Measurements from ENCODE around the gene PRKN. TPM values are rescaled to one million over a fixed set of nuclear protein-coding genes. Genes with fewer than 3 reads are reported as not detected.
A peak's percentile ranks its signal among the peaks of the same experiment; 100 is the strongest.

The PRKN gene
- total RNA-seq, 2 donors from 2014 or later: 3.3 to 4.8 TPM

- no peak overlapping the region for H3K27ac Mint-ChIP-seq
- peaks cover 1% of the 10 kb centered on the region for H3K4me1 Mint-ChIP-seq
- Histone ChIP-seq H3K27ac (ENCODE audit: low read depth, low read length) (no peak overlapping the region), H3K9me3 (ENCODE audit: control insufficient read depth, low read length) (no peaks in the 10 kb centered on the region), H3K4me3 (ENCODE audit: low read length) (no peak overlapping the region), H3K36me3 (ENCODE audit: control insufficient read depth, insufficient read depth, low read length) (no peaks in the 10 kb centered on the region), H3K27me3 (ENCODE audit: control insufficient read depth, insufficient read depth, low read length, poor library complexity, severe bottlenecking) (no peaks in the 10 kb centered on the region), H3K9ac (ENCODE audit: extremely low read depth, low read length, poor library complexity, severe bottlenecking) (no peak overlapping the region), H3K4me1 (ENCODE audit: control insufficient read depth, insufficient read depth, low read length) (no peaks in the 10 kb centered on the region)
- H3K36me3 Mint-ChIP-seq (ENCODE audit: low read depth): no peaks in the 10 kb centered on the region
- 80% methylated on average over 1 to 11 of the region's 11 CpGs for WGBS, 2 experiments (ENCODE audit: insufficient coverage in 1 of 2, insufficient read length in 1 of 2)
- no peaks in the 10 kb centered on the region for H3K27me3 Mint-ChIP-seq (ENCODE audit: insufficient read depth)
- DNase-seq: peak; percentile 92
- TF ChIP-seq, protein P1, sequence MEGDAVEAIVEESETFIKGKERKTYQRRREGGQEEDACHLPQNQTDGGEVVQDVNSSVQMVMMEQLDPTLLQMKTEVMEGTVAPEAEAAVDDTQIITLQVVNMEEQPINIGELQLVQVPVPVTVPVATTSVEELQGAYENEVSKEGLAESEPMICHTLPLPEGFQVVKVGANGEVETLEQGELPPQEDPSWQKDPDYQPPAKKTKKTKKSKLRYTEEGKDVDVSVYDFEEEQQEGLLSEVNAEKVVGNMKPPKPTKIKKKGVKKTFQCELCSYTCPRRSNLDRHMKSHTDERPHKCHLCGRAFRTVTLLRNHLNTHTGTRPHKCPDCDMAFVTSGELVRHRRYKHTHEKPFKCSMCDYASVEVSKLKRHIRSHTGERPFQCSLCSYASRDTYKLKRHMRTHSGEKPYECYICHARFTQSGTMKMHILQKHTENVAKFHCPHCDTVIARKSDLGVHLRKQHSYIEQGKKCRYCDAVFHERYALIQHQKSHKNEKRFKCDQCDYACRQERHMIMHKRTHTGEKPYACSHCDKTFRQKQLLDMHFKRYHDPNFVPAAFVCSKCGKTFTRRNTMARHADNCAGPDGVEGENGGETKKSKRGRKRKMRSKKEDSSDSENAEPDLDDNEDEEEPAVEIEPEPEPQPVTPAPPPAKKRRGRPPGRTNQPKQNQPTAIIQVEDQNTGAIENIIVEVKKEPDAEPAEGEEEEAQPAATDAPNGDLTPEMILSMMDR (conservative IDR thresholded peaks at IDR 0.05): peak; percentile 75
- H3K9me3 Mint-ChIP-seq: no peaks in the 10 kb centered on the region
- H3K4me3 Mint-ChIP-seq: no peak overlapping the region
These were observed 1374.4 kb downstream of the PRKN start for GRCh38 chr6:161353208-161353613.

DNA sequence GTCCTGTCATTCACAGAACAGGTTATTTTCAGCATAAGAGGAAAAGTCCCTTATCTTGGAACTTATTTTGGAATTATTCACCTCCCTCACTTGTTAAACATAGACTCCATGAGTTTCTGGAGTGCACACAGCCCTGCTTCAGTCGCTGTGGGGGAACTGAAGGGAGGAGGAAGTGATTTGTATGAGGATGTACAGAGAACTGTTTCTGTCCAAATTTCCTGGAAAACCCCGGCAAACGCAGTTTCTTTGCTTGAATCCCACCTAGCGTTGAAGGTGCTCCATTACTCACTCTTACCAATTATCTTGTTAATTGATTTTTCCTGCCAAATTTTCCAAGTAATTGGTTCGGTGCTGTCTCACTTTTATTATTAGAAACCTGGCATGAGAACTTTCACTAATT is 1375.7 kb downstream of the PRKN start:
- Mint-ChIP-seq H3K4me1 (peaks cover 1% of the 10 kb centered on the region), H3K4me3 (no peak overlapping the region), H3K27me3 (ENCODE audit: insufficient read depth) (no peaks in the 10 kb centered on the region), H3K27ac (no peak overlapping the region), H3K36me3 (ENCODE audit: low read depth) (no peaks in the 10 kb centered on the region), H3K9me3 (no peaks in the 10 kb centered on the region)
- Histone ChIP-seq H3K27ac (ENCODE audit: low read depth, low read length) (no peak overlapping the region), H3K9ac (ENCODE audit: extremely low read depth, low read length, poor library complexity, severe bottlenecking) (no peak overlapping the region), H3K9me3 (ENCODE audit: control insufficient read depth, low read length) (no peaks in the 10 kb centered on the region), H3K4me3 (ENCODE audit: low read length) (no peak overlapping the region), H3K4me1 (ENCODE audit: control insufficient read depth, insufficient read depth, low read length) (no peaks in the 10 kb centered on the region), H3K36me3 (ENCODE audit: control insufficient read depth, insufficient read depth, low read length) (no peaks in the 10 kb centered on the region), H3K27me3 (ENCODE audit: control insufficient read depth, insufficient read depth, low read length, poor library complexity, severe bottlenecking) (no peaks in the 10 kb centered on the region)
- 95 to 100% methylated on average over 3 to 5 of the region's 5 CpGs for WGBS, 2 experiments (ENCODE audit: insufficient coverage in 1 of 2, insufficient read length in 1 of 2)
- no peak for DNase-seq
- TF ChIP-seq, protein P1 (conservative IDR thresholded peaks at IDR 0.05): no peak

DNA sequence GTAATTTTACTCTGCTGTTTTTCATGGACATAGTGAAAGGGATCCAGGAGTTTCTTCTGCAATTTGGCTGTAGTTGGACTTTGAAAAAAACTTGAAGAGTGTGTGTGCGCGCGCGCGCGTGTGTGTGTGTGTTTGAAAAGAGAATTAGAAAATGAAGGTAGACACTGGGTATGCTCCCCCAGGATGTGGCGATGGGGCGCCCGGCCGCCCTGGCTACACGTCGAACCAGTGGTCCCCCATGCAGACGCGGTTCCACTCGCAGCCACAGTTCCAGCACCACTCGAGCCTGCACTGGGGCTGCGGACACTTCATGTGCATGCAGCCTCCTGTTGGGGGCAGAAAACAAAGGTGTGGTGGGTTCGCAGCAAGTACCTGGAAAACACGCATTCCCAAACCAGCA is 1377.7 kb downstream of the PRKN start:
- Histone ChIP-seq H3K9me3 (ENCODE audit: control insufficient read depth, low read length) (no peaks in the 10 kb centered on the region), H3K27me3 (ENCODE audit: control insufficient read depth, insufficient read depth, low read length, poor library complexity, severe bottlenecking) (no peaks in the 10 kb centered on the region), H3K27ac (ENCODE audit: low read depth, low read length) (no peak overlapping the region), H3K4me3 (ENCODE audit: low read length) (no peak overlapping the region), H3K36me3 (ENCODE audit: control insufficient read depth, insufficient read depth, low read length) (no peaks in the 10 kb centered on the region), H3K9ac (ENCODE audit: extremely low read depth, low read length, poor library complexity, severe bottlenecking) (no peak overlapping the region), H3K4me1 (ENCODE audit: control insufficient read depth, insufficient read depth, low read length) (peaks cover 7% of the 10 kb centered on the region)
- TF ChIP-seq, protein P1 (conservative IDR thresholded peaks at IDR 0.05): no peak
- no peak for DNase-seq
- no peaks in the 10 kb centered on the region for H3K9me3 Mint-ChIP-seq
- H3K4me3 Mint-ChIP-seq: no peak overlapping the region
- H3K27me3 Mint-ChIP-seq (ENCODE audit: insufficient read depth): no peaks in the 10 kb centered on the region
- H3K4me1 Mint-ChIP-seq: peaks cover 9% of the 10 kb centered on the region
- H3K36me3 Mint-ChIP-seq (ENCODE audit: low read depth): no peaks in the 10 kb centered on the region
- WGBS, 2 experiments (ENCODE audit: insufficient coverage in 1 of 2, insufficient read length in 1 of 2): 94% methylated on average over 8 to 19 of the region's 19 CpGs
- H3K27ac Mint-ChIP-seq: no peak overlapping the region

Measured in endodermal cell (in vitro differentiated cells).